Stimulated activated naive B cell treated with anti-CD40 and anti-IgM and Interleukin-4, amounts not matched to agents 10 μg/mL and 1 μg/mL and 100 μg/mL, for 72 hours (primary cell): ENCODE data around the gene ZMYND12.

Experiments
- ATAC-seq, 2 donors: fragments of 150-1000 bp; cut with Tn5 transposase; replicated peaks; 2 replicates each; pipeline ENCODE4 v1.10.0; 2021; ENCODE audit warnings: moderate library complexity in 1 of 2
- DNase-seq: peaks from one replicate; pipeline ENCODE4 v3.0.0; 2021
- H3K27ac Mint-ChIP-seq: one replicate; pipeline ENCODE4 v1.8.0; 2022; ENCODE audit warnings: mild to moderate bottlenecking, mixed read lengths
- H3K27me3 Mint-ChIP-seq, 2 donors: one replicate each; pipeline ENCODE4 v1.8.0; 2022; ENCODE audit warnings: mixed read lengths in 2 of 2
- H3K36me3 Mint-ChIP-seq, 2 donors: one replicate each; pipeline ENCODE4 v1.8.0; 2022; ENCODE audit warnings: mixed read lengths in 2 of 2, mild to moderate bottlenecking in 1 of 2
- H3K4me1 Mint-ChIP-seq, 2 donors: one replicate each; pipeline ENCODE4 v1.8.0; 2022; ENCODE audit warnings: mixed read lengths in 2 of 2, mild to moderate bottlenecking in 1 of 2
- H3K4me3 Mint-ChIP-seq, 2 donors: one replicate each; pipeline ENCODE4 v1.8.0; 2022; ENCODE audit warnings: mild to moderate bottlenecking in 2 of 2, mixed read lengths in 2 of 2, moderate library complexity in 1 of 2
- H3K9me3 Mint-ChIP-seq, 2 donors: one replicate each; pipeline ENCODE4 v1.8.0; 2022; ENCODE audit warnings: mixed read lengths in 2 of 2, mild to moderate bottlenecking in 1 of 2

Gene ZMYND12

GRCh38 chr1:42462828-42463763 lies 7.3 kb upstream of the ZMYND12 start, which contains the start of gene CCDC30:
TSS of gene CCDC30 (plus strand) at chr1:42463286. CDS start at chr1:42480552, 17,266 bp downstream.
- no peaks in the 10 kb centered on the region for H3K27me3 Mint-ChIP-seq

DNA sequence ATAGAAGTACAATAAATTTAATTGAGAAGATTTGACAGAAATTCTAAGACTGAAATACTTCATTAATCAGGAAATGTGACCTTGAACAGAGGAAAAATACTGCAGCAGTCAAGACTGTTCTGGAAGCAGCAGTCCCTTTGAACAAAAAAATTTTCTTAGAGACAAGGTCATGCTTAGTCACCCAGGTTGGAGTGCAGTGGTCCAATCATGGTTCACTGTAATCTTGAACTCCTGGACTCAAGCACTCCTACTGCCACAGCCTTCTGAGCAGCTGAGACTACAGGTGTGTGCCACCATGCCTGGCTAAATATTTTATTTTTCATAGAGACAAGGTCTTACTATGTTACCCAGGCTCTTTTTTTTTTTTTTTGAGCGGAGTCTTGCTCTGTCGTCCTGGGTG lies 5.4 kb upstream of the ZMYND12 start:
- Mint-ChIP-seq H3K4me1 (peaks cover 26 to 51% of the 10 kb centered on the region in 2 donors), H3K4me3 (no peak overlapping the region), H3K36me3 (peaks cover 17 to 43% of the 10 kb centered on the region in 2 donors), H3K27ac (no peak overlapping the region), H3K9me3 (no peaks in the 10 kb centered on the region), H3K27me3 (no peaks in the 10 kb centered on the region)
- DNase-seq = no peak
- no peak for ATAC-seq

More at GRCh38 chr1:42462828-42463763, 7.3 kb upstream of the ZMYND12 start, which contains the start of gene CCDC30:
- peaks cover 9 to 33% of the 10 kb centered on the region in 2 donors for H3K36me3 Mint-ChIP-seq
- H3K4me3 Mint-ChIP-seq = peak within 1 kb of the TSS; percentile 88 to 90
- DNase-seq (peak; percentile 94), ATAC-seq (peak; percentile 99 to 100)
- H3K4me1 Mint-ChIP-seq = peaks cover 16 to 41% of the 10 kb centered on the region in 2 donors
- no peaks in the 10 kb centered on the region for H3K9me3 Mint-ChIP-seq
- H3K27ac Mint-ChIP-seq = peak within 1 kb of the TSS; percentile 93

DNA sequence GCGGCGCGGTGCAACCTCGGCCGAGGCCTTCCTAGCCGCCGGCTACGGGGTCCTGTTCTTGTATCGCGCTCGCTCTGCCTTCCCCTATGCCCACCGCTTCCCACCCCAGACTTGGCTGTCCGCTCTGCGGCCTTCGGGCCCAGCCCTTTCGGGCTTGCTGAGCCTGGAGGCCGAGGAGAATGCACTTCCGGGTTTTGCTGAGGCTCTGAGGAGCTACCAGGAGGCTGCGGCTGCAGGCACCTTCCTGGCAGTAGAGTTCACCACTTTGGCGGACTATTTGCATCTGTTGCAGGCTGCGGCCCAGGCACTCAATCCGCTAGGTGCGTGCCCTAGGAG lies 900 bp upstream of the ZMYND12 start:
- Mint-ChIP-seq H3K4me1 (peaks cover 24 to 41% of the 10 kb centered on the region in 2 donors), H3K36me3 (peaks cover 17 to 39% of the 10 kb centered on the region in 2 donors), H3K27ac (peak overlapping the region; percentile 98), H3K27me3 (no peaks in the 10 kb centered on the region), H3K9me3 (no peaks in the 10 kb centered on the region), H3K4me3 (peak overlapping the region; percentile 86 to 91)
- ATAC-seq (peak; percentile 63 to 65), DNase-seq (peak; percentile 49)

- Mint-ChIP-seq H3K4me3 (peak overlapping the region in 1 of 2 donors; percentile 7), H3K9me3 (no peaks in the 10 kb centered on the region), H3K27ac (no peak overlapping the region)
These were observed 1.4 kb downstream of the ZMYND12 start for GRCh38 chr1:42454403-42454802.

GRCh38 chr1:42453386-42453785 lies 2.4 kb downstream of the ZMYND12 start:
- DNase-seq (no peak), ATAC-seq (no peak)
- H3K4me3 Mint-ChIP-seq = no peak overlapping the region
- H3K36me3 Mint-ChIP-seq = peaks cover 9 to 12% of the 10 kb centered on the region in 2 donors
- H3K27ac Mint-ChIP-seq = no peak overlapping the region
- H3K9me3 Mint-ChIP-seq = no peaks in the 10 kb centered on the region
- peaks cover 18 to 26% of the 10 kb centered on the region in 2 donors for H3K4me1 Mint-ChIP-seq
- H3K27me3 Mint-ChIP-seq = no peaks in the 10 kb centered on the region

More at GRCh38 chr1:42454403-42454802, 1.4 kb downstream of the ZMYND12 start:
- DNase-seq (no peak), ATAC-seq (no peak)
- H3K4me1 Mint-ChIP-seq = peaks cover 18 to 29% of the 10 kb centered on the region in 2 donors
- H3K36me3 Mint-ChIP-seq = peaks cover 12 to 20% of the 10 kb centered on the region in 2 donors
- no peaks in the 10 kb centered on the region for H3K27me3 Mint-ChIP-seq

DNA sequence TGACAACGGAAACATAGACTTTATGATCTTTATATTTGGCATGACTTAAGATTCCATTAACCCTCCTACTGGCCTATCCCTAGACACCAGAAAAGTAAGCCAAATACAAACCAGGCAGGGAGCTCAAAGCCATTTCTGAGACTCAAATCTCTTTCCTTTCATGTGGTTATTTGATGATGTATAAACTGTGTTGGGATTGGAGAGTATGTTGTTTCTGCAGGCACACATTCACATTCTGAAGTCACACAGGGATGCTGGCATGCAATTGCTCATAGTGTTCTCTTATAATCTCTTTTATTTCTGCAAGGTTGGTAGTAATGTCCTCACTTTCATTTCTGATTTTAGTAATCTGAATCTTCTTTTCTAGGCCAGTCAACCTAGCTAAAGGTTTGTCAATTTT lies 5.8 kb downstream of the ZMYND12 start:
- Mint-ChIP-seq H3K9me3 (no peaks in the 10 kb centered on the region), H3K27ac (no peak overlapping the region), H3K4me3 (no peak overlapping the region), H3K36me3 (no peaks in the 10 kb centered on the region), H3K27me3 (no peaks in the 10 kb centered on the region), H3K4me1 (peaks cover 5 to 8% of the 10 kb centered on the region in 2 donors)
- no peak for ATAC-seq
- no peak for DNase-seq

GRCh38 chr1:42449256-42449655 lies 6.6 kb downstream of the ZMYND12 start:
- DNase-seq = no peak
- H3K27ac Mint-ChIP-seq = no peak overlapping the region
- H3K4me3 Mint-ChIP-seq = no peak overlapping the region
- H3K36me3 Mint-ChIP-seq = no peaks in the 10 kb centered on the region
- no peak for ATAC-seq
- H3K4me1 Mint-ChIP-seq = peaks cover 2 to 5% of the 10 kb centered on the region in 2 donors
- H3K27me3 Mint-ChIP-seq = no peaks in the 10 kb centered on the region
- no peaks in the 10 kb centered on the region for H3K9me3 Mint-ChIP-seq

GRCh38 chr1:42442662-42443061 lies 13.2 kb downstream of the ZMYND12 start:
- Mint-ChIP-seq H3K27me3 (no peaks in the 10 kb centered on the region), H3K27ac (no peak overlapping the region), H3K4me3 (no peak overlapping the region), H3K36me3 (no peaks in the 10 kb centered on the region), H3K4me1 (peaks cover 0 to 2% of the 10 kb centered on the region in 2 donors), H3K9me3 (peaks cover 0 to 2% of the 10 kb centered on the region in 2 donors)
- no peak for ATAC-seq
- no peak for DNase-seq

DNA sequence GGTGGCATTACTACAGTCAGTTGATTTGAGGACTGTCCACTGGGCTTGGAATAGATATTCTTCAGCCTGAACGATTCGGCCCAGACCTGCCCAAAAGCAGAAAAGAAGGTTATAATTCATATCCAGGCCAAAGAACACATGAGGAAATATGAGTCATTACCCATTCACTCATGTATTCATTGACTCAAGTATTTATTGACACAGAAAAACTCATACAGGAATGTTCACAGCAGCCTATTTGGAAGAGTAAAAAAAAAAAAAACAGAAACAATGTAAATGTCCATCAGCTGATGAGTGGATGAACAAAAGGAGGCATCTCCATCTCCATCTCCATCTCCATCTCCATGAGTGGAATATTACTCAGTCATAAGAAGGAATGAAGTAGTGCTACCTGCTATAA lies 15.9 kb downstream of the ZMYND12 start:
- DNase-seq (no peak), ATAC-seq (no peak)

DNA sequence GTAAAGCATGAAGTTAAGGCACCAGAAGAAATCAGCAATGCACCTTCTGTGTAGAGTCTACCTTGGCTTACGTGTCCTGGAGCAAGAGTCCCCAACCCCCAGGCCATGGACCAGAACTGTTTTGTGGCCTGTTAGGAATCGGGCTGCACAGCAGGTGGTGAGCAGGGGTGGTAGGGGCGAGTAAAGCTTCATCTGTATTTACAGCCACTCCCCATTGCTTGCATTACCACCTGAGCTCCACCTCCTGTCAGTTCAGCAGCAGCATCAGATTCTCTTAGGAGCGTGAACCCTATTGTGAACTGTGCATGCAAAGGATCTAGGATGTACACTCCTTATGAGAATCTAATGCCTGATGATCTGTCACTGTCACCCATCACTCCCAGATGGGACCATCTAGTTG lies 21.5 kb downstream of the ZMYND12 start:
- DNase-seq (no peak), ATAC-seq (no peak)
- peaks cover 0 to 6% of the 10 kb centered on the region in 2 donors for H3K4me1 Mint-ChIP-seq
- H3K27ac Mint-ChIP-seq = no peak overlapping the region
- H3K9me3 Mint-ChIP-seq = no peaks in the 10 kb centered on the region
- H3K36me3 Mint-ChIP-seq = peaks cover 0 to 4% of the 10 kb centered on the region in 2 donors
- H3K4me3 Mint-ChIP-seq = no peak overlapping the region
- no peaks in the 10 kb centered on the region for H3K27me3 Mint-ChIP-seq

More for the DNA sequence above, 15.9 kb downstream of the ZMYND12 start:
- no peaks in the 10 kb centered on the region for H3K27me3 Mint-ChIP-seq
- H3K4me3 Mint-ChIP-seq = no peak overlapping the region
- H3K9me3 Mint-ChIP-seq = peaks cover 0 to 2% of the 10 kb centered on the region in 2 donors
- no peak overlapping the region for H3K27ac Mint-ChIP-seq
- H3K4me1 Mint-ChIP-seq = no peaks in the 10 kb centered on the region
- H3K36me3 Mint-ChIP-seq = peaks cover 0 to 3% of the 10 kb centered on the region in 2 donors

DNA sequence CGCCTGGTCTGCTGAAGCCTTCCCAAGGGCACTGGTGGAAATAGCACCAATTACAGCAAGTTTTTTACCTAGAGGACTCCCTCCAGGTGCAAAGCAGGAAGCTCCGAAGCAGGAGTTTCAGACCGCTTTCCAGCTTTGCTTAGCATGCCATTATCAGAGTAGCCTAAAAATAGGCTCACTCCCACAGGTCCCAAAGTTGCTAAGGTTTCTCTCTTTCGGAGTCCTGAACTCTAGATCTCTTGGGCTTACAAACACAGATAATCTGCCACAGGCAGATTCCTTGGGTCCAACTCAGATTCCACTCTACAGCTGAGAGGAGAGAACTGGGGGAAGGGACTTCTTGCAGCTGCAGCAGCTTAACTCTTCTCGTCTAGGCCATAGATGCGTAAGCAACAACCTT lies 22.5 kb downstream of the ZMYND12 start:
- H3K9me3 Mint-ChIP-seq = no peaks in the 10 kb centered on the region
- H3K4me1 Mint-ChIP-seq = peaks cover 0 to 6% of the 10 kb centered on the region in 2 donors
- H3K4me3 Mint-ChIP-seq = no peak overlapping the region
- no peaks in the 10 kb centered on the region for H3K27me3 Mint-ChIP-seq
- no peak for DNase-seq
- peaks cover 0 to 4% of the 10 kb centered on the region in 2 donors for H3K36me3 Mint-ChIP-seq
- ATAC-seq = no peak
- H3K27ac Mint-ChIP-seq = no peak overlapping the region

DNA sequence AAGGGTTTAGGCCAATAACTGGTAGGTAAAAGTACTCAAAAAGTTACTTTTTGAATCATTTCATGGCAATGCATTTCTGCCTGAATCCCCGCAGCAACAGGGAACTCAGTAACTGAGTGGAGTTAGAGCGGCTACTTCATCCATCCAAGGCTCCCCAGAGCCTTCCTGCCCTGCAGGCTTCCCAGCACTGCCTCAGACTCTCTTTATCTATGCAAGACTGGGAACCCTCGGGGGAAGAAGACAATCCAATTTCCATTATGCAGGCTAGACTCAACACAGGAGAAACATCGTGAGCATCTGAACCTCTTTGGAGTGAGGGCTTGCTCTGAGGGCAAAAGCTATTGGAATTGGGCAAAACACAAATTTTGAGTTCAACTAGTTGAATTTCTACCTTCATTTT lies 23.1 kb downstream of the ZMYND12 start:
- DNase-seq (no peak), ATAC-seq (no peak)
- Mint-ChIP-seq H3K9me3 (no peaks in the 10 kb centered on the region), H3K4me1 (peaks cover 0 to 6% of the 10 kb centered on the region in 2 donors), H3K27ac (no peak overlapping the region), H3K36me3 (peaks cover 0 to 4% of the 10 kb centered on the region in 2 donors), H3K27me3 (no peaks in the 10 kb centered on the region), H3K4me3 (no peak overlapping the region)

DNA sequence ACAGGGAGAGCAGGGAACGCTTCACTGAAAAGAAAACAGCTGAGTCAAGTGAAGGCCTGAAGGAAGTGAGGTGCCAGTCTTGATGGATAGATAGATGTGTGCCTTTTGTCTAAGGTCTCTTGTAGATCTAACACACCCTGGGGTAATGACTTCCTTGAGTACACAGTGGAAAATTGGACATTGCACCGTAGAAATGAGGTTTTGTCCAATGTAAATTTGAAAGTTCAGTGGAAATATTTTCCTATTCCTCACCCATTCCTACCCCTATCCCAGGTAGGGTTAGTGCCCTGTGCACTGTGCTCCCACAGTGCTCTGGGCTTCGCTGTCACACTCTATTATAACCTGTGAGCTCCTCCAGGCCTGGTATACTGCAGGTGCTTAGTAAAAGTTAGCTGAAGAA lies 24.3 kb downstream of the ZMYND12 start:
- H3K4me3 Mint-ChIP-seq = no peak overlapping the region
- DNase-seq = no peak

GRCh38 chr1:42430286-42431135 lies 25.3 kb downstream of the ZMYND12 start:
- no peak for ATAC-seq
- peaks cover 0 to 4% of the 10 kb centered on the region in 2 donors for H3K36me3 Mint-ChIP-seq

More for the DNA sequence above, 24.3 kb downstream of the ZMYND12 start:
- H3K9me3 Mint-ChIP-seq = no peaks in the 10 kb centered on the region
- H3K4me1 Mint-ChIP-seq = peaks cover 0 to 6% of the 10 kb centered on the region in 2 donors
- H3K27ac Mint-ChIP-seq = no peak overlapping the region
- H3K36me3 Mint-ChIP-seq = peaks cover 0 to 4% of the 10 kb centered on the region in 2 donors
- ATAC-seq = no peak
- no peaks in the 10 kb centered on the region for H3K27me3 Mint-ChIP-seq

More at GRCh38 chr1:42430286-42431135, 25.3 kb downstream of the ZMYND12 start:
- no peak for DNase-seq
- H3K4me1 Mint-ChIP-seq = peaks cover 0 to 6% of the 10 kb centered on the region in 2 donors
- H3K4me3 Mint-ChIP-seq = no peak overlapping the region
- H3K9me3 Mint-ChIP-seq = no peaks in the 10 kb centered on the region
- no peaks in the 10 kb centered on the region for H3K27me3 Mint-ChIP-seq
- H3K27ac Mint-ChIP-seq = no peak overlapping the region
